SK-N-SH (cell line): Measurements from ENCODE around the gene SLC25A30.

ENCODE experiments used
- MXI1 ChIP-seq: IDR thresholded peaks from 2 replicates; pipeline ENCODE4 v1.6.1; 2012; ENCODE audit warnings: mild to moderate bottlenecking, low read depth, low read length, improper control_type of control experiment
- POLR2AphosphoS5 ChIP-seq: IDR thresholded peaks from 2 replicates; pipeline ENCODE4 v1.6.1; 2012; ENCODE audit warnings: low read depth, low read length
- RXRA ChIP-seq: IDR thresholded peaks from 2 replicates; pipeline ENCODE4 v1.4.0; 2012; ENCODE audit warnings: low read depth, mild to moderate bottlenecking, borderline replicate concordance
- TF ChIP-seq, protein P1 (sequence below): IDR thresholded peaks from 2 replicates; pipeline ENCODE4 v1.4.0; 2012; ENCODE audit warnings: low read depth, borderline replicate concordance
- TF ChIP-seq, protein P2 (sequence below): fragments of 200-600 bp; sonication (generic); IDR thresholded peaks from 2 replicates; pipeline ENCODE4 v1.6.1; 2017; ENCODE audit warnings: antibody characterized with exemption, mild to moderate bottlenecking, moderate library complexity

DNA sequence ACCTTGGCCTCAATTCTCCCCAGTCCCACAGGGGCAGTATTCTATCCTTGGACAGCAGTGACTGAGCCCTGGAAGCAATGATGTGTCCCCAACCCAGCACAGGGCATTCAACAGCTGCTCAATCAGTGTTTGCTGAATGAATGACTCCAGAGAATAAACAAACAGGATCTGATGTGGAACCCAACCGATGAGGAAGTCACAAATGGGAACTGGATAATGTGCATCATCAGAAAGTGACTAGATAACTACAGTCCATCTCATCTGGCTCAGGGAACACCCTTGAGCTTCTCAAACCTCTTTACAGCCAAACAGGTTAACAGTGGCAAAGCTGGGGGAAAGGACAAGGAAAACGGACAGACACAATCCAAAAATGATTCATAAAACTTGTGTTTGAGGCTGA is 8.2 kb downstream of the SLC25A30 start:
- TF ChIP-seq MXI1 (no peak), RXRA (no peak), POLR2AphosphoS5 (no peak)
- TF ChIP-seq, protein P1, sequence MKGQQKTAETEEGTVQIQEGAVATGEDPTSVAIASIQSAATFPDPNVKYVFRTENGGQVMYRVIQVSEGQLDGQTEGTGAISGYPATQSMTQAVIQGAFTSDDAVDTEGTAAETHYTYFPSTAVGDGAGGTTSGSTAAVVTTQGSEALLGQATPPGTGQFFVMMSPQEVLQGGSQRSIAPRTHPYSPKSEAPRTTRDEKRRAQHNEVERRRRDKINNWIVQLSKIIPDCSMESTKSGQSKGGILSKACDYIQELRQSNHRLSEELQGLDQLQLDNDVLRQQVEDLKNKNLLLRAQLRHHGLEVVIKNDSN, result no peak
- TF ChIP-seq, protein P2, sequence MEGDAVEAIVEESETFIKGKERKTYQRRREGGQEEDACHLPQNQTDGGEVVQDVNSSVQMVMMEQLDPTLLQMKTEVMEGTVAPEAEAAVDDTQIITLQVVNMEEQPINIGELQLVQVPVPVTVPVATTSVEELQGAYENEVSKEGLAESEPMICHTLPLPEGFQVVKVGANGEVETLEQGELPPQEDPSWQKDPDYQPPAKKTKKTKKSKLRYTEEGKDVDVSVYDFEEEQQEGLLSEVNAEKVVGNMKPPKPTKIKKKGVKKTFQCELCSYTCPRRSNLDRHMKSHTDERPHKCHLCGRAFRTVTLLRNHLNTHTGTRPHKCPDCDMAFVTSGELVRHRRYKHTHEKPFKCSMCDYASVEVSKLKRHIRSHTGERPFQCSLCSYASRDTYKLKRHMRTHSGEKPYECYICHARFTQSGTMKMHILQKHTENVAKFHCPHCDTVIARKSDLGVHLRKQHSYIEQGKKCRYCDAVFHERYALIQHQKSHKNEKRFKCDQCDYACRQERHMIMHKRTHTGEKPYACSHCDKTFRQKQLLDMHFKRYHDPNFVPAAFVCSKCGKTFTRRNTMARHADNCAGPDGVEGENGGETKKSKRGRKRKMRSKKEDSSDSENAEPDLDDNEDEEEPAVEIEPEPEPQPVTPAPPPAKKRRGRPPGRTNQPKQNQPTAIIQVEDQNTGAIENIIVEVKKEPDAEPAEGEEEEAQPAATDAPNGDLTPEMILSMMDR, result no peak
